Measurements from ENCODE around the gene SLC25A30. TPM values are rescaled to one million over a fixed set of nuclear protein-coding genes. Genes with fewer than 3 reads are reported as not detected.

SLC25A30 gene
- total and polyA plus RNA-seq, 12 donors, result 3.4 to 45.6 (median 19.0) TPM

- peaks cover 11 to 27% of the 10 kb centered on the region in 2 donors for H3K4me1 ChIP-seq (replicated peaks in 1 of 2)
- 48 to 57% (median 54%) methylated on average over 10 of the region's 10 CpGs for WGBS, 4 donors
- DNase-seq, result no peak
Measured at GRCh38 chr13:45416516-45417128, 1.6 kb downstream of the SLC25A30 start.

GRCh38 chr13:45415112-45415511 is 3.1 kb downstream of the SLC25A30 start:
- H3K27ac ChIP-seq, result peak overlapping the region in 4 of 5 donors; percentile 60 to 89 (median 68)
- WGBS, 4 donors, result 76 to 94% (median 85%) methylated on average over 1 of the region's 1 CpG

More at GRCh38 chr13:45416516-45417128, 1.6 kb downstream of the SLC25A30 start:
- no peaks in the 10 kb centered on the region for H3K36me3 ChIP-seq (replicated peaks in 1 of 2)
- intact Hi-C loops (cut with DNase I), result loop anchor here in 1 of 2 donors (10.0 kb wide), 1 partner anchor 48 kb away; the partner anchor contains the start of gene COG3
- peak overlapping the region in 4 of 5 donors; percentile 85 to 96 (median 91) for H3K27ac ChIP-seq
- no peaks in the 10 kb centered on the region for H3K27me3 ChIP-seq
- peak overlapping the region in 2 of 4 donors; percentile 57 to 63 for H3K4me3 ChIP-seq
- no peaks in the 10 kb centered on the region for H3K9me3 ChIP-seq (replicated peaks in 1 of 3)
- TF ChIP-seq POLR2A (IDR thresholded peaks at IDR 0.05), result no peak
- TF ChIP-seq, protein P1, sequence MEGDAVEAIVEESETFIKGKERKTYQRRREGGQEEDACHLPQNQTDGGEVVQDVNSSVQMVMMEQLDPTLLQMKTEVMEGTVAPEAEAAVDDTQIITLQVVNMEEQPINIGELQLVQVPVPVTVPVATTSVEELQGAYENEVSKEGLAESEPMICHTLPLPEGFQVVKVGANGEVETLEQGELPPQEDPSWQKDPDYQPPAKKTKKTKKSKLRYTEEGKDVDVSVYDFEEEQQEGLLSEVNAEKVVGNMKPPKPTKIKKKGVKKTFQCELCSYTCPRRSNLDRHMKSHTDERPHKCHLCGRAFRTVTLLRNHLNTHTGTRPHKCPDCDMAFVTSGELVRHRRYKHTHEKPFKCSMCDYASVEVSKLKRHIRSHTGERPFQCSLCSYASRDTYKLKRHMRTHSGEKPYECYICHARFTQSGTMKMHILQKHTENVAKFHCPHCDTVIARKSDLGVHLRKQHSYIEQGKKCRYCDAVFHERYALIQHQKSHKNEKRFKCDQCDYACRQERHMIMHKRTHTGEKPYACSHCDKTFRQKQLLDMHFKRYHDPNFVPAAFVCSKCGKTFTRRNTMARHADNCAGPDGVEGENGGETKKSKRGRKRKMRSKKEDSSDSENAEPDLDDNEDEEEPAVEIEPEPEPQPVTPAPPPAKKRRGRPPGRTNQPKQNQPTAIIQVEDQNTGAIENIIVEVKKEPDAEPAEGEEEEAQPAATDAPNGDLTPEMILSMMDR (IDR thresholded peaks at IDR 0.05), result no peak

DNA sequence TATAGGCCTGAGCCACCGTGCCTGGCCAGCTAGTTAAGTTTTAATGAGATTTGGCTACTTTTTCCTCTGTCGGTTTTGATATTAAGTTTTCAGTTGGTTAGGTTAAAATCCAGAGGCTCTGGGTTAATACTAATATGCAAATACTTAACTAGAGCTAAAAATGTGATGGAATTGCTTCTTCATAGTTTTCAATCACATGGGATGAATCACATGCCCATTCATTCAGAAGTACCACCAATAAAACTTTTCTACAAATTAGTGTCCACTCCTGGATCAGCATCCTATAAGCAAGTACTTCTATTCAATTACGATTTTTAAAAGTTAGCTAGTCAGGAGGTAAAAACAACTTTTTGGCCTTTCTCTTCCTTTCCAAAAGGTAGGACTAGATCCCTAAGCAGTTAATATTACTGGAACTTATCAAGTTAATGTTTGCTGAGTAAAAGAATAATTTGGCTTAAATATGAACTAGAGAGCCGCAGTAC is 4.3 kb downstream of the SLC25A30 start:
- H3K9me3 ChIP-seq (replicated peaks in 1 of 3), result no peaks in the 10 kb centered on the region
- TF ChIP-seq, protein P1 (IDR thresholded peaks at IDR 0.05), result no peak
- H3K4me3 ChIP-seq, result peak overlapping the region in 1 of 4 donors; percentile 43
- H3K36me3 ChIP-seq (replicated peaks in 1 of 2), result peaks cover 0 to 8% of the 10 kb centered on the region in 2 donors
- no peaks in the 10 kb centered on the region for H3K27me3 ChIP-seq
- WGBS, 4 donors, result 78 to 86% (median 82%) methylated on average over 4 of the region's 4 CpGs
- DNase-seq, result no peak
- peak overlapping the region; percentile 29 to 89 (median 62) for H3K27ac ChIP-seq
- intact Hi-C loops (cut with DNase I), result loop anchor here in 1 of 2 donors (10.0 kb wide), 1 partner anchor 51 kb away; the partner anchor contains the start of gene COG3
- H3K4me1 ChIP-seq (replicated peaks in 1 of 2), result peaks cover 11 to 27% of the 10 kb centered on the region in 2 donors

More at GRCh38 chr13:45415112-45415511, 3.1 kb downstream of the SLC25A30 start:
- intact Hi-C loops (cut with DNase I), result loop anchor here in 1 of 2 donors (10.0 kb wide), 1 partner anchor 50 kb away; the partner anchor contains the start of gene COG3
- no peak for TF ChIP-seq POLR2A (IDR thresholded peaks at IDR 0.05)
- TF ChIP-seq, protein P1 (IDR thresholded peaks at IDR 0.05), result no peak
- Histone ChIP-seq H3K4me3 (peak overlapping the region in 1 of 4 donors; percentile 43), H3K4me1 (replicated peaks in 1 of 2) (peaks cover 11 to 27% of the 10 kb centered on the region in 2 donors), H3K9me3 (replicated peaks in 1 of 3) (no peaks in the 10 kb centered on the region), H3K36me3 (replicated peaks in 1 of 2) (no peaks in the 10 kb centered on the region), H3K27me3 (no peaks in the 10 kb centered on the region)
- no peak for DNase-seq

GRCh38 chr13:45412274-45413049 is 5.7 kb downstream of the SLC25A30 start:
- TF ChIP-seq, protein P1 (IDR thresholded peaks at IDR 0.05), result no peak
- no peak for TF ChIP-seq POLR2A (IDR thresholded peaks at IDR 0.05)
- intact Hi-C loops (cut with DNase I), result loop anchor here in 1 of 2 donors (10.0 kb wide), 1 partner anchor 52 kb away; the partner anchor contains the start of gene COG3
- Histone ChIP-seq H3K36me3 (replicated peaks in 1 of 2) (peaks cover 0 to 21% of the 10 kb centered on the region in 2 donors), H3K9me3 (replicated peaks in 1 of 3) (no peaks in the 10 kb centered on the region), H3K27ac (no peak overlapping the region), H3K4me1 (replicated peaks in 1 of 2) (peaks cover 11 to 27% of the 10 kb centered on the region in 2 donors), H3K27me3 (no peaks in the 10 kb centered on the region), H3K4me3 (no peak overlapping the region)
- WGBS, 4 donors, result 81 to 88% (median 85%) methylated on average over 4 of the region's 4 CpGs
- DNase-seq, result no peak
